HepG2 (cell line): ENCODE measurements around the gene TMEM170B. TPM values are rescaled to one million over a fixed set of nuclear protein-coding genes. Genes with fewer than 3 reads are reported as not detected.

ENCODE experiments used
- CEBPZ ChIP-seq: IDR thresholded peaks from 2 replicates; pipeline ENCODE4 v1.6.1; 2012; ENCODE audit warnings: low read length, improper control_type of control experiment
- ELF4 ChIP-seq: sonication (generic); formaldehyde crosslinking; IDR thresholded peaks from 2 replicates; pipeline ENCODE4 v1.5.0; 2020; ENCODE audit warnings: missing genetic modification reagents, mild to moderate bottlenecking, moderate library complexity, borderline replicate concordance
- FLYWCH1 ChIP-seq: sonication (generic); formaldehyde crosslinking; IDR thresholded peaks from 2 replicates; pipeline ENCODE4 v1.8.1; 2023; ENCODE audit warnings: mild to moderate bottlenecking, missing genetic modification reagents
- FOXK2 ChIP-seq: fragments of 450-650 bp; IDR thresholded peaks from 2 replicates; pipeline ENCODE4 v1.6.1; 2016
- MEIS1 ChIP-seq: sonication (generic); formaldehyde crosslinking; IDR thresholded peaks from 2 replicates; pipeline ENCODE4 v1.9.0; 2021; ENCODE audit warnings: mild to moderate bottlenecking, missing genetic modification reagents, moderate library complexity, borderline replicate concordance
- MIER2 ChIP-seq: IDR thresholded peaks from 2 replicates; pipeline ENCODE4 v1.6.1; 2016; ENCODE audit warnings: missing biosample characterization, missing genetic modification reagents
- NFE2 ChIP-seq: sonication (generic); formaldehyde crosslinking; IDR thresholded peaks from 2 replicates; pipeline ENCODE4 v1.4.0; 2020; ENCODE audit warnings: missing genetic modification reagents
- SALL1 ChIP-seq: sonication (generic); formaldehyde crosslinking; IDR thresholded peaks from 2 replicates; pipeline ENCODE4 v1.8.0; 2022; ENCODE audit warnings: mild to moderate bottlenecking, missing genetic modification reagents
- SALL2 ChIP-seq: sonication (generic); formaldehyde crosslinking; IDR thresholded peaks from 2 replicates; pipeline ENCODE4 v1.8.1; 2023; ENCODE audit warnings: mild to moderate bottlenecking, missing genetic modification reagents, inconsistent platforms
- SKIL ChIP-seq: sonication (generic); formaldehyde crosslinking; IDR thresholded peaks from 2 replicates; pipeline ENCODE4 v1.8.0; 2022; ENCODE audit warnings: missing genetic modification reagents, mild to moderate bottlenecking, moderate library complexity, borderline replicate concordance
- WIZ ChIP-seq: sonication (generic); formaldehyde crosslinking; IDR thresholded peaks from 2 replicates; pipeline ENCODE4 v1.5.1; 2020; ENCODE audit warnings: mild to moderate bottlenecking, missing genetic modification reagents
- YEATS2 ChIP-seq: sonication (generic); formaldehyde crosslinking; IDR thresholded peaks from 2 replicates; pipeline ENCODE4 v1.4.0; 2020; ENCODE audit warnings: missing genetic modification reagents, borderline replicate concordance
- ZMAT5 ChIP-seq: sonication (generic); formaldehyde crosslinking; IDR thresholded peaks from 2 replicates; pipeline ENCODE4 v1.5.0; 2020; ENCODE audit warnings: mild to moderate bottlenecking, low read depth, missing genetic modification reagents, borderline replicate concordance
- ZNF569 ChIP-seq: sonication (generic); formaldehyde crosslinking; IDR thresholded peaks from 2 replicates; pipeline ENCODE4 v1.5.0; 2020; ENCODE audit warnings: mild to moderate bottlenecking, missing genetic modification reagents, moderate library complexity, borderline replicate concordance
- ZNF660 ChIP-seq: sonication (generic); formaldehyde crosslinking; IDR thresholded peaks from 2 replicates; pipeline ENCODE4 v1.5.1; 2020; ENCODE audit warnings: mild to moderate bottlenecking, low read depth, missing genetic modification reagents, borderline replicate concordance
- ZNF749 ChIP-seq: sonication (generic); formaldehyde crosslinking; IDR thresholded peaks from 2 replicates; pipeline ENCODE4 v1.8.0; 2022; ENCODE audit warnings: mild to moderate bottlenecking, missing genetic modification reagents, moderate library complexity, borderline replicate concordance
- ZSCAN21 ChIP-seq: sonication (generic); formaldehyde crosslinking; IDR thresholded peaks from 2 replicates; pipeline ENCODE4 v1.8.0; 2022; ENCODE audit warnings: mild to moderate bottlenecking, missing genetic modification reagents, moderate library complexity, borderline replicate concordance
- ZSCAN30 ChIP-seq: sonication (generic); formaldehyde crosslinking; IDR thresholded peaks from 2 replicates; pipeline ENCODE4 v1.5.0; 2020; ENCODE audit warnings: mild to moderate bottlenecking, missing genetic modification reagents
- polyA plus RNA-seq, 8 experiments: library from polyadenylated mRNA; depleted of rRNA in 3 of 8; stranded (reverse) in 7 of 8; unstranded in 1 of 8; fragments of >200 nt; fragmentation: Illumina TruSeq in 4 of 8; extraction: Trizol in 4 of 8; gene quantifications; 2 replicates each; pipeline versions ENCODE4 v1.2.1 to v1.2.3, GENCODE V29; 2011 to 2016; ENCODE audit warnings: low read depth in 4 of 8, missing spikeins in 1 of 8, mixed read lengths in 1 of 8; ENCODE audit not compliant: insufficient read depth in 1 of 8
- total RNA-seq, 5 experiments: library from RNA; depleted of rRNA; stranded (reverse); fragments of >200 nt; fragmentation: Illumina TruSeq; extraction: Trizol; gene quantifications; 2 replicates each; pipeline ENCODE4 v1.2.3, GENCODE V29; 2016; ENCODE audit warnings: low read depth in 1 of 5
- TF ChIP-seq, protein P1 (sequence below): sonication (generic); formaldehyde crosslinking; IDR thresholded peaks from 2 replicates; pipeline ENCODE4 v1.4.0; 2020; ENCODE audit warnings: missing genetic modification reagents, borderline replicate concordance

Gene TMEM170B
- total and polyA plus RNA-seq, 2 of the 13 experiments (the other 11 are each of a cell fraction or from before 2014, with no cell fraction given), result 3.3 to 9.4 TPM

DNA sequence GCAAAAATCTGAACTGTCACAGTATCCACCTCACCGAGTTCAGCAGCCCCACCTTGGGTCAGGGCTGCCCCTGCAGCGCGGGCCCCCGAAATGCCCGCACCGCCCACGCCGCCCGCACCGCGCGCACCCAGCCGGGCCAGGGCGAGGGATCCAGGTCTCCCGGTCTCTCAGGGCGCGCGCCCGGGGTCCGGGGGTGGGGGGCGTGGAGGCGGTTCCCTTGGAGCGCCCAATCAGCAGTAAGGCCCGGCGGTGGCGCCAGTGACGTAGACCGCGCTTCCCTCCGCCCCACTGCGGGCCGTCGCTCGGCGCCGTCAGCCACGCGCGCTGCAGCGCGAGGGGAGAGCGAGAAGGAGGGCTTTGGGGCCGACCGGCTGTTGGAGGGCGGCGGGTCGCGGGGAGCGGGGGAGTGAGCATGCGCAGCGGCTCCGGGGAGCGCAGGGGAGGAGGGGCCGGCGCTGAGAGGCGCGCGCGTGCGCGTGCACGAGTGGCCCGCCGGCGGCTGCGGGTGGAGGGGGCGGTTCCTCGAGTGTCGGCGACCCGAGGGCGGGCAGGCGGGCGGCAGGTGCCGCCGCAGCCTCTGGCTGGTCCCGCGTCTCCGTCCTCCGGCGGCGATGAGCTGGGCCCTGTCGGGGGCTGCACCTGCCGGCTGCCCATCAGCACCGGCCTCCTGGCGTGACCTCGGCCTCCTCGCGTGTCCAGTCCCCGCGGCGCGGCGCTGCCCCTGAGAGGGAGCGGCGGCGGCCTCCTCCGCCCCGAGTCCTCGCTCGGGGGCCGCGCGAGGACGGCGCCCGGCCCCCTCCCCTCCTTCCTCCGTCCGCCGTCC, at the start of gene TMEM170B (continued):
- TF ChIP-seq ZMAT5 (CRISPR knock-in tag) (no peak), MEIS1 (CRISPR knock-in tag) (0 out of 2 replicates have a peak, but pooled peaks have one; percentile 65), ELF4 (CRISPR knock-in tag) (no peak), NFE2 (CRISPR knock-in tag) (no peak), CEBPZ (no peak), ZNF749 (CRISPR knock-in tag) (peak; percentile 67; the same call in 1 of the 2 replicates), MIER2 (peak; percentile 78; the same call in 1 of the 2 replicates), ZSCAN21 (CRISPR knock-in tag) (peak; percentile 78; the same call in 1 of the 2 replicates), WIZ (CRISPR knock-in tag) (no peak; the same call in 1 of the 2 replicates), ZSCAN30 (CRISPR knock-in tag) (no peak), SALL1 (CRISPR knock-in tag) (peak; percentile 92), ZNF660 (CRISPR knock-in tag) (no peak), FOXK2 (no peak), ZNF569 (no peak), YEATS2 (CRISPR knock-in tag) (peak; percentile 64; the same call in 1 of the 2 replicates), SALL2 (CRISPR knock-in tag) (peak; percentile 83), SKIL (0 out of 2 replicates have a peak, but pooled peaks have one; percentile 17), FLYWCH1 (CRISPR knock-in tag) (no peak; the same call in 1 of the 2 replicates)
- TF ChIP-seq, protein P1, sequence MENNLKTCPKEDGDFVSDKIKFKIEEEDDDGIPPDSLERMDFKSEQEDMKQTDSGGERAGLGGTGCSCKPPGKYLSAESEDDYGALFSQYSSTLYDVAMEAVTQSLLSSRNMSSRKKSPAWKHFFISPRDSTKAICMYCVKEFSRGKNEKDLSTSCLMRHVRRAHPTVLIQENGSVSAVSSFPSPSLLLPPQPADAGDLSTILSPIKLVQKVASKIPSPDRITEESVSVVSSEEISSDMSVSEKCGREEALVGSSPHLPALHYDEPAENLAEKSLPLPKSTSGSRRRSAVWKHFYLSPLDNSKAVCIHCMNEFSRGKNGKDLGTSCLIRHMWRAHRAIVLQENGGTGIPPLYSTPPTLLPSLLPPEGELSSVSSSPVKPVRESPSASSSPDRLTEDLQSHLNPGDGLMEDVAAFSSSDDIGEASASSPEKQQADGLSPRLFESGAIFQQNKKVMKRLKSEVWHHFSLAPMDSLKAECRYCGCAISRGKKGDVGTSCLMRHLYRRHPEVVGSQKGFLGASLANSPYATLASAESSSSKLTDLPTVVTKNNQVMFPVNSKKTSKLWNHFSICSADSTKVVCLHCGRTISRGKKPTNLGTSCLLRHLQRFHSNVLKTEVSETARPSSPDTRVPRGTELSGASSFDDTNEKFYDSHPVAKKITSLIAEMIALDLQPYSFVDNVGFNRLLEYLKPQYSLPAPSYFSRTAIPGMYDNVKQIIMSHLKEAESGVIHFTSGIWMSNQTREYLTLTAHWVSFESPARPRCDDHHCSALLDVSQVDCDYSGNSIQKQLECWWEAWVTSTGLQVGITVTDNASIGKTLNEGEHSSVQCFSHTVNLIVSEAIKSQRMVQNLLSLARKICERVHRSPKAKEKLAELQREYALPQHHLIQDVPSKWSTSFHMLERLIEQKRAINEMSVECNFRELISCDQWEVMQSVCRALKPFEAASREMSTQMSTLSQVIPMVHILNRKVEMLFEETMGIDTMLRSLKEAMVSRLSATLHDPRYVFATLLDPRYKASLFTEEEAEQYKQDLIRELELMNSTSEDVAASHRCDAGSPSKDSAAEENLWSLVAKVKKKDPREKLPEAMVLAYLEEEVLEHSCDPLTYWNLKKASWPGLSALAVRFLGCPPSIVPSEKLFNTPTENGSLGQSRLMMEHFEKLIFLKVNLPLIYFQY, result peak; percentile 48; the same call in 1 of the 2 replicates
